Testis (tissue), 5 donors: ENCODE results near the gene TSPAN14. TPM values are rescaled to one million over a fixed set of nuclear protein-coding genes. Genes with fewer than 3 reads are reported as not detected.

ENCODE experiments used
- DNase-seq: peaks from one replicate; pipeline ENCODE4 v3.0.0-alpha.2; 2019
- H3K27ac ChIP-seq, 2 donors: fragments of 200-600 bp; sonication (generic); one replicate each; pipeline ENCODE4 v1.5.1; 2019
- H3K27me3 ChIP-seq: fragments of 200-600 bp; sonication (generic); one replicate; pipeline ENCODE4 v1.5.1; 2019
- H3K36me3 ChIP-seq: fragments of 200-600 bp; sonication (generic); one replicate; pipeline ENCODE4 v1.5.1; 2017; ENCODE audit warnings: low read depth; ENCODE audit errors: missing control alignments
- H3K4me1 ChIP-seq: fragments of 200-600 bp; sonication (generic); one replicate; pipeline ENCODE4 v1.5.1; 2019
- H3K4me3 ChIP-seq, 2 donors: fragments of 200-600 bp; sonication (generic); one replicate each; pipeline ENCODE4 v1.5.1; 2017 to 2019
- H3K9me3 ChIP-seq: fragments of 200-600 bp; sonication (generic); one replicate; pipeline ENCODE4 v1.5.1; 2017
- POLR2A ChIP-seq: fragments of 450-650 bp; IDR thresholded peaks from one replicate; pipeline ENCODE4 v1.6.1; 2017; ENCODE audit warnings: antibody characterized with exemption, mild to moderate bottlenecking, moderate library complexity
- WGBS, 2 donors: methylation state at CpG; one replicate each; pipeline ENCODE4 v1.1.5; 2018; 5-methylcytosine and 5-hydroxymethylcytosine counted together
- intact Hi-C: fragments of 100-400 bp; cut with DNase I; formaldehyde crosslinking; loops from one replicate; pipeline ENCODE4 v1.15.1; 2023; ENCODE audit warnings: low total_unique reads
- long read RNA-seq, 2 donors: transcript quantifications; one replicate each; lab custom pipeline, GENCODE V29; 2026
- polyA plus RNA-seq: library from polyadenylated mRNA; stranded (reverse); fragments of 350-450 nt; fragmentation: Illumina TruSeq; extraction: RNeasy Lipid Tissue Mini Kit (QIAGEN cat#74804); gene quantifications from one replicate; pipeline ENCODE4 v1.2.3, GENCODE V29; 2014; ENCODE audit warnings: low read depth, low replicate concordance; ENCODE audit not compliant: insufficient read depth
- total RNA-seq, 2 donors: library from RNA; depleted of rRNA; stranded (reverse); fragments of >200 nt; gene quantifications; one replicate each; pipeline ENCODE4 v1.2.3, GENCODE V29; 2016
- TF ChIP-seq, protein P1 (sequence below), 3 experiments: fragments of 450-650 bp in 2 of 3; fragments of 200-600 bp in 1 of 3; sonication (generic) in 1 of 3; IDR thresholded peaks; one replicate each; pipeline ENCODE4 v1.5.1; 2016 to 2019; ENCODE audit warnings: antibody characterized with exemption in 3 of 3, mild to moderate bottlenecking in 2 of 3, moderate library complexity in 1 of 3

Gene TSPAN14, protein sequence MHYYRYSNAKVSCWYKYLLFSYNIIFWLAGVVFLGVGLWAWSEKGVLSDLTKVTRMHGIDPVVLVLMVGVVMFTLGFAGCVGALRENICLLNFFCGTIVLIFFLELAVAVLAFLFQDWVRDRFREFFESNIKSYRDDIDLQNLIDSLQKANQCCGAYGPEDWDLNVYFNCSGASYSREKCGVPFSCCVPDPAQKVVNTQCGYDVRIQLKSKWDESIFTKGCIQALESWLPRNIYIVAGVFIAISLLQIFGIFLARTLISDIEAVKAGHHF
- total RNA-seq = 10 to 100 TPM; 61.4 to 64.6 TPM
- polyA plus RNA-seq = 59.1 TPM
- long read RNA-seq, donor 1, full-length matches to known transcripts = 17 of 30 reads
- long read RNA-seq, donor 1, partial matches to known transcripts = 13 of 30 reads
- long read RNA-seq, donor 1, other reads (novel, unspliced or antisense) = 0 of 30 reads
- long read RNA-seq, donor 2, full-length matches to known transcripts = 9 of 81 reads
- long read RNA-seq, donor 2, partial matches to known transcripts = 67 of 81 reads
- long read RNA-seq, donor 2, other reads (novel, unspliced or antisense) = 5 of 81 reads

DNA sequence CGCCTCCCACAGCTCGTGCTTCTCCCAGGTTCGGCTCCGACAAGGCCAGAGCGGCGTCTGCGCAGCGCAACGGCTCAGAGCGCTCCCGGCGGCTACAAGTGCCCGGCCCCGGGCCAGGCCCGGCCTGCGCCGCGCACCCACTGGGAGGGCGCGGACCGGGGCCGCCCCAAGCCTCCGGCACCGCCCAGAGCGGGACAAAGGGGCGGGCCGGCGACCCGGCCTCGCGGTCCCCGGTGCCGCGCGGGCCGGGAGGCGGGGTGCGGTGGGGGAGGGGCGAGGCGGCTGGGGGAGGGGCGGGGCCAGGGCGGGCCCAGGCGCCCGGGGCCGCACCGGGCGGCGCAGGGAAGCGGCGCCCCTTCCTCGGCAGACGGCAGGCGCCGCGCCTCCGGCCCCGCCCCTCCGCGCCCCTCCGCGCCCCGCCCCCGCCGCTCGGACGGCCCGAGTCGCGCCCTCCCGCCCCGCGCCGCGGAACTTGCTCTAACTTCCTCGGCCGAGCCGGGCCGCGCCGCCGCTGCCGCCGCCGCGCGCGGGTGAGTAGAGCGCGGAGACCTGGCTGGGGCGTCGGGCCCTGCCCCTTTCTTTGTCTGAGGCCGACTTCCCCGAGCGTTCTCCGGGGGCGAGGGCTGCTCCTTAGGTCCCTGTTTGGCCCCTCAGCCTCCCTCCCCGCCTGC is at the start of gene TSPAN14:
TSPAN14 (plus strand) TSS at position 469 of the 671 bp plus-strand sequence. CDS start 34,924 bp downstream, outside the sequence.
- DNase-seq = peak; percentile 86
- no peaks in the 10 kb centered on the region for H3K9me3 ChIP-seq
- TF ChIP-seq POLR2A = peak; percentile 6
- TF ChIP-seq, protein P1, sequence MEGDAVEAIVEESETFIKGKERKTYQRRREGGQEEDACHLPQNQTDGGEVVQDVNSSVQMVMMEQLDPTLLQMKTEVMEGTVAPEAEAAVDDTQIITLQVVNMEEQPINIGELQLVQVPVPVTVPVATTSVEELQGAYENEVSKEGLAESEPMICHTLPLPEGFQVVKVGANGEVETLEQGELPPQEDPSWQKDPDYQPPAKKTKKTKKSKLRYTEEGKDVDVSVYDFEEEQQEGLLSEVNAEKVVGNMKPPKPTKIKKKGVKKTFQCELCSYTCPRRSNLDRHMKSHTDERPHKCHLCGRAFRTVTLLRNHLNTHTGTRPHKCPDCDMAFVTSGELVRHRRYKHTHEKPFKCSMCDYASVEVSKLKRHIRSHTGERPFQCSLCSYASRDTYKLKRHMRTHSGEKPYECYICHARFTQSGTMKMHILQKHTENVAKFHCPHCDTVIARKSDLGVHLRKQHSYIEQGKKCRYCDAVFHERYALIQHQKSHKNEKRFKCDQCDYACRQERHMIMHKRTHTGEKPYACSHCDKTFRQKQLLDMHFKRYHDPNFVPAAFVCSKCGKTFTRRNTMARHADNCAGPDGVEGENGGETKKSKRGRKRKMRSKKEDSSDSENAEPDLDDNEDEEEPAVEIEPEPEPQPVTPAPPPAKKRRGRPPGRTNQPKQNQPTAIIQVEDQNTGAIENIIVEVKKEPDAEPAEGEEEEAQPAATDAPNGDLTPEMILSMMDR (IDR thresholded peaks at IDR 0.05) = no peak
- peaks cover 36% of the 10 kb centered on the region for H3K4me1 ChIP-seq
- no peaks in the 10 kb centered on the region for H3K27me3 ChIP-seq
- H3K27ac ChIP-seq = peak within 1 kb of the TSS; percentile 97 to 98
- H3K36me3 ChIP-seq = no peaks in the 10 kb centered on the region
- peak within 1 kb of the TSS; percentile 82 to 92 for H3K4me3 ChIP-seq
- WGBS, 2 donors = 0 to 1% methylated on average over 8 to 43 of the region's 97 CpGs
- intact Hi-C loops = loop anchor here (5.0 kb wide), 1 partner anchor 48 kb away; no protein-coding TSS in a partner anchor

DNA sequence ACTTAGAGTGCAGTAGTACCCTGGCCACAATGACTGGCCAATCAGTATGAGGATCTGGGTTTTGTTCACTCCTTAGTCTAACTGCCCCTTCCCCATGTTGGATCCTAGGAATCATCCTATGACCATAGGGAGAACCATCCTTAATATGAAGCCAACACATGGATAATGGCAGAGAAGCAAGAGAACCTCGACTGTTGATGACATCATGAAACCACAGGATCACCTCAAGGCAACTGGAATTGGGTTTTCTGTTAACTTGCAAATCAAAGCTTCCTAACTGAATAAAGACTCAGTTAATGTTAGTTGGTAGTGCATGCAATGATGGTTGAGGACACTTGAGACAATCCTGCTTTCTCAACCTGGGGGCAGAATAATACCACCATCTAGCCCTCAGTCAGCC is 49.1 kb upstream of the TSPAN14 start:
- Histone ChIP-seq H3K4me1 (peaks cover 8% of the 10 kb centered on the region), H3K36me3 (no peaks in the 10 kb centered on the region), H3K4me3 (no peak overlapping the region), H3K9me3 (no peaks in the 10 kb centered on the region), H3K27ac (peak overlapping the region in 1 of 2 donors; percentile 77), H3K27me3 (no peaks in the 10 kb centered on the region)
- intact Hi-C loops = no loop called here
- TF ChIP-seq, protein P1 (IDR thresholded peaks at IDR 0.05) = no peak
- no peak for TF ChIP-seq POLR2A
- no peak for DNase-seq
- 100% methylated on average over 1 of the region's 1 CpG for WGBS, 2 donors

DNA sequence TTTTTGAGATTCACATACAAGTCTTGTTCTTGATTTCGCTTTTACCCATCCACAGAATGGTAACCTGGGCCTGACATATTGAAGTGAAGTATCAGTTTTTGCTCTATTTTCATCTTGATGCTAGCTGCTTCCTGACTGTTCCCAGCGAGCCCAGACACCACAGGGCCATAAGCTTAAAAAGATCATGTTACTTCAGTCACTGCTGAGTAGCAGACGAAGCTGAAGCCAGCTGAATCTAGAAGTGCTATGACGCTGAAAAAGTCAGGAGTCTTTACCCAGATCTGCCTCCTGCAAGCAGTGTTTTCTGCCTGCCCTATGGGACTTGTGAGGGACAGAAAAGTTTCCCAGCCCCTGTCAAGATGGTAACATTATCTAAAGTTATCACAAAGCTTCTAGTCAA is 48.5 kb upstream of the TSPAN14 start:
- no peak for TF ChIP-seq POLR2A
- TF ChIP-seq, protein P1 (IDR thresholded peaks at IDR 0.05) = no peak
- Histone ChIP-seq H3K27me3 (no peaks in the 10 kb centered on the region), H3K4me1 (peaks cover 14% of the 10 kb centered on the region), H3K4me3 (no peak overlapping the region), H3K36me3 (no peaks in the 10 kb centered on the region), H3K27ac (peak overlapping the region; percentile 4 to 77), H3K9me3 (no peaks in the 10 kb centered on the region)
- intact Hi-C loops = no loop called here
- WGBS, 2 donors = 56 to 67% methylated on average over 4 of the region's 4 CpGs
- DNase-seq = no peak

DNA sequence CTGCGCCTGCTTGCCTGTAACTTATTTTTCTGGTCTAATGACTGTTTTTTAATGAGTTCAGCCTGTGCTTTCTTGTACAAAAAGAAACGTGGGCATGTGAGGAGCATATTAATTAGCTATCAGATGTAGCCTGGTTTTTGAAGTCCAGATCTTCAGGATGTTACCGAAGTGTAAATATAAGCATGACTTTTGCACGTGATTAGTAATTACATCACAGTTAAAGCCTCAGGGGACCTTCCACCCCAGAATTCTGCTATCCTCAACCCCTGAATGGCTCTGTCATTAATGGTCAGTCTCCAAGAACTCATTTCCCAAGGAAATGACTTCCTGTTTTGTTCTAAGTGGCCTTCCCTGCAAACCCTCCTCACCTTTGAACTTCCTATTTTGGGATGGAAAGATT is 47.9 kb upstream of the TSPAN14 start:
- WGBS, 2 donors = 39 to 43% methylated on average over 4 of the region's 4 CpGs
- no peak for DNase-seq
- Histone ChIP-seq H3K27me3 (no peaks in the 10 kb centered on the region), H3K9me3 (no peaks in the 10 kb centered on the region), H3K36me3 (no peaks in the 10 kb centered on the region), H3K4me1 (peaks cover 20% of the 10 kb centered on the region), H3K27ac (peak overlapping the region; percentile 4 to 77), H3K4me3 (no peak overlapping the region)
- TF ChIP-seq, protein P1 (IDR thresholded peaks at IDR 0.05) = no peak
- TF ChIP-seq POLR2A = no peak
- intact Hi-C loops = no loop called here
